ENCODE measurements around the gene CACNA1A. TPM values are rescaled to one million over a fixed set of nuclear protein-coding genes. Genes with fewer than 3 reads are reported as not detected.

The CACNA1A gene
- total RNA-seq, 2 donors from 2014 or later, result 6.7 to 7.6 TPM

GRCh38 chr19:13298565-13299481 lies 207.5 kb downstream of the CACNA1A start:
- H3K4me1 ChIP-seq, result peaks cover 5% of the 10 kb centered on the region
- H3K36me3 ChIP-seq (replicated peaks in 1 of 2; ENCODE audit: insufficient read depth in 1 of 2, low read depth in 2 of 2), result no peaks in the 10 kb centered on the region
- H3K4me3 ChIP-seq, result no peak overlapping the region
- peaks cover 0 to 5% of the 10 kb centered on the region in 2 donors for H3K27me3 ChIP-seq
- WGBS, 2 donors, result 48 to 53% methylated on average over 40 to 52 of the region's 92 CpGs
- H3K9me3 ChIP-seq, result no peaks in the 10 kb centered on the region
- intact Hi-C loops (cut with DNase I), result no loop called here
- no peak for DNase-seq
- TF ChIP-seq POLR2A (IDR thresholded peaks at IDR 0.05) (no peak), CTCF (IDR thresholded peaks at IDR 0.05) (no peak)
- no peak overlapping the region for H3K27ac ChIP-seq
- no peak for ATAC-seq

- Histone ChIP-seq H3K4me3 (no peak overlapping the region), H3K4me1 (peaks cover 5% of the 10 kb centered on the region), H3K36me3 (replicated peaks in 1 of 2; ENCODE audit: insufficient read depth in 1 of 2, low read depth in 2 of 2) (no peaks in the 10 kb centered on the region), H3K27me3 (peaks cover 0 to 5% of the 10 kb centered on the region in 2 donors), H3K9me3 (no peaks in the 10 kb centered on the region), H3K27ac (no peak overlapping the region)
- TF ChIP-seq POLR2A (IDR thresholded peaks at IDR 0.05), result no peak
- TF ChIP-seq CTCF (IDR thresholded peaks at IDR 0.05), result no peak
- WGBS, 2 donors, result 67 to 73% methylated on average over 2 of the region's 2 CpGs
- no peak for ATAC-seq
- intact Hi-C loops (cut with DNase I), result no loop called here
- no peak for DNase-seq
Measured at GRCh38 chr19:13297023-13297422, 209.3 kb downstream of the CACNA1A start.

- intact Hi-C loops (cut with DNase I), result no loop called here
- H3K4me1 ChIP-seq, result peaks cover 5% of the 10 kb centered on the region
- no peak overlapping the region for H3K4me3 ChIP-seq
- WGBS, 2 donors, result 49 to 64% methylated on average over 5 of the region's 5 CpGs
- ATAC-seq (no peak), DNase-seq (no peak)
- H3K27ac ChIP-seq, result no peak overlapping the region
- H3K9me3 ChIP-seq, result no peaks in the 10 kb centered on the region
- peaks cover 0 to 5% of the 10 kb centered on the region in 2 donors for H3K27me3 ChIP-seq
- no peak for TF ChIP-seq POLR2A (IDR thresholded peaks at IDR 0.05)
- TF ChIP-seq CTCF (IDR thresholded peaks at IDR 0.05), result no peak
- H3K36me3 ChIP-seq (replicated peaks in 1 of 2; ENCODE audit: insufficient read depth in 1 of 2, low read depth in 2 of 2), result no peaks in the 10 kb centered on the region
Measured at GRCh38 chr19:13294812-13295567, 211.3 kb downstream of the CACNA1A start.

GRCh38 chr19:13291913-13292312 lies 214.4 kb downstream of the CACNA1A start:
- DNase-seq (no peak), ATAC-seq (no peak)
- Histone ChIP-seq H3K27me3 (no peaks in the 10 kb centered on the region), H3K27ac (no peak overlapping the region), H3K4me3 (no peak overlapping the region), H3K4me1 (no peaks in the 10 kb centered on the region), H3K9me3 (no peaks in the 10 kb centered on the region), H3K36me3 (replicated peaks in 1 of 2; ENCODE audit: insufficient read depth in 1 of 2, low read depth in 2 of 2) (no peaks in the 10 kb centered on the region)
- intact Hi-C loops (cut with DNase I), result no loop called here
- TF ChIP-seq CTCF (IDR thresholded peaks at IDR 0.05), result no peak
- no peak for TF ChIP-seq POLR2A (IDR thresholded peaks at IDR 0.05)
- WGBS, 2 donors, result 78 to 82% methylated on average over 3 of the region's 3 CpGs

Measured in body of pancreas (tissue), 4 donors.